Activated B cell treated with CpG ODN at 0.5 μM for 24 hours (primary cell): ENCODE results near the gene KAT2A. TPM values are rescaled to one million over a fixed set of nuclear protein-coding genes. Genes with fewer than 3 reads are reported as not detected.

Experiments used
- ATAC-seq: fragments of 200-7000 bp; cut with Tn5 transposase; one replicate; pipeline ENCODE4 v1.10.0; 2021; ENCODE audit warnings: low read depth, mild to moderate bottlenecking, moderate library complexity
- CTCF ChIA-PET: fragments of 350-600 bp; sonication (Branson Sonifier 250); formaldehyde crosslinking; loops from one replicate; lab custom pipeline; 2021; ENCODE audit warnings: antibody characterized with exemption; lab: Charles Lee
- POLR2A ChIA-PET: fragments of 350-600 bp; sonication (Branson Sonifier 250); formaldehyde crosslinking; loops from one replicate; lab custom pipeline; 2021; ENCODE audit warnings: antibody characterized with exemption; lab: Charles Lee
- DNase-seq: peaks from one replicate; pipeline ENCODE4 v3.0.0; 2022
- H3K27ac Mint-ChIP-seq: one replicate; pipeline ENCODE4 v1.8.0; 2020; ENCODE audit warnings: mixed read lengths
- H3K27me3 Mint-ChIP-seq: one replicate; pipeline ENCODE4 v1.8.0; 2021; ENCODE audit warnings: mixed read lengths
- H3K36me3 Mint-ChIP-seq: one replicate; pipeline ENCODE4 v1.8.0; 2021; ENCODE audit warnings: low read depth, mixed read lengths
- H3K4me1 Mint-ChIP-seq: one replicate; pipeline ENCODE4 v1.8.0; 2021; ENCODE audit warnings: mixed read lengths
- H3K4me3 Mint-ChIP-seq: one replicate; pipeline ENCODE4 v1.8.0; 2020; ENCODE audit warnings: mild to moderate bottlenecking, mixed read lengths
- H3K9me3 Mint-ChIP-seq: one replicate; pipeline ENCODE4 v1.8.0; 2020; ENCODE audit warnings: mixed read lengths
- CTCF ChIP-seq: fragments of 200-600 bp; IDR thresholded peaks from one replicate; pipeline ENCODE4 v1.8.0; 2022; ENCODE audit warnings: antibody characterized with exemption, mild to moderate bottlenecking
- intact Hi-C: fragments of 100-400 bp; cut with micrococcal nuclease; formaldehyde crosslinking; loops from one replicate; pipeline ENCODE4 v1.15.1; 2024
- total RNA-seq: library from RNA; stranded (reverse); gene quantifications from 2 replicates; pipeline ENCODE4 v1.2.3, GENCODE V29; 2022

KAT2A gene
- total RNA-seq, 1 donor from 2014 or later = 40.1 TPM

DNA sequence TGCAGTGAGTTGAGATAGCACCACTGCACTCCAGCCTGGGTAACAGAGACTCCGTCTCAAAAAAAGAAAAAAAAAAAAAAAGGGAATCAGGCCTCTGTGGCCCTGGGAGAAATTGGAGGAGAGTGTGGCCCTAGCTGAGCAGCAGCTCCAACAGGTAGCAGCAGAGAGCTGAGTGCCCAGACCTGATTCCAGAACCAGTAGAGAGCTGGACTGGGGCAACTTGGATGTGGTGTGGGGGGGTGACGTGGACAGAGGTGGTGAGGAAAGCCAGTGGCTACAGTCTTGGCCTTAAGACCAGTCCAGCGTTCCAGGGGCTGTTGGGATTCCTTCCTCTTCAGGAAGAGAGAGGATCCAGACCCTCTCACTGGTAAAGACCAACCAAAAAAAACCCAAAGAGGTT is 3.1 kb upstream of the KAT2A start:
- H3K27me3 Mint-ChIP-seq = no peaks in the 10 kb centered on the region
- intact Hi-C loops = no loop called here
- H3K4me1 Mint-ChIP-seq = peaks cover 14% of the 10 kb centered on the region
- ChIA-PET POLR2A (interaction anchor here (0.7 kb wide), 1 partner anchor 1842 kb away, joined by 6 read pairs; no protein-coding TSS in a partner anchor), CTCF (no interaction called here)
- H3K9me3 Mint-ChIP-seq = no peaks in the 10 kb centered on the region
- H3K36me3 Mint-ChIP-seq = peaks cover 52% of the 10 kb centered on the region
- TF ChIP-seq CTCF = no peak
- no peak overlapping the region for H3K4me3 Mint-ChIP-seq
- no peak for DNase-seq
- no peak overlapping the region for H3K27ac Mint-ChIP-seq
- ATAC-seq = no peak

GRCh38 chr17:42122371-42123303 is 1.5 kb upstream of the KAT2A start, which contains the start of gene HSPB9:
Gene HSPB9, plus strand, starts transcription at chr17:42122804. Its CDS starts 47 bp downstream, at chr17:42122851.
- ChIA-PET POLR2A (interaction anchor here (0.6 to 2.2 kb wide), 2 partner anchors 12 to 910 kb away, joined by 6 to 26 read pairs; partner anchors contain the start of gene DHX58), CTCF (interaction anchor here (0.8 to 10.2 kb wide), 2 partner anchors 10 to 160 kb away, joined by 3 to 110 read pairs; partner anchors contain the start of gene CNP)
- Mint-ChIP-seq H3K4me3 (peak within 1 kb of the TSS; percentile 71), H3K36me3 (peaks cover 44% of the 10 kb centered on the region), H3K27me3 (no peaks in the 10 kb centered on the region), H3K4me1 (peaks cover 21% of the 10 kb centered on the region), H3K27ac (no peak within 1 kb of the TSS), H3K9me3 (no peaks in the 10 kb centered on the region)
- TF ChIP-seq CTCF = no peak
- intact Hi-C loops = no loop called here
- ATAC-seq (no peak), DNase-seq (no peak)

DNA sequence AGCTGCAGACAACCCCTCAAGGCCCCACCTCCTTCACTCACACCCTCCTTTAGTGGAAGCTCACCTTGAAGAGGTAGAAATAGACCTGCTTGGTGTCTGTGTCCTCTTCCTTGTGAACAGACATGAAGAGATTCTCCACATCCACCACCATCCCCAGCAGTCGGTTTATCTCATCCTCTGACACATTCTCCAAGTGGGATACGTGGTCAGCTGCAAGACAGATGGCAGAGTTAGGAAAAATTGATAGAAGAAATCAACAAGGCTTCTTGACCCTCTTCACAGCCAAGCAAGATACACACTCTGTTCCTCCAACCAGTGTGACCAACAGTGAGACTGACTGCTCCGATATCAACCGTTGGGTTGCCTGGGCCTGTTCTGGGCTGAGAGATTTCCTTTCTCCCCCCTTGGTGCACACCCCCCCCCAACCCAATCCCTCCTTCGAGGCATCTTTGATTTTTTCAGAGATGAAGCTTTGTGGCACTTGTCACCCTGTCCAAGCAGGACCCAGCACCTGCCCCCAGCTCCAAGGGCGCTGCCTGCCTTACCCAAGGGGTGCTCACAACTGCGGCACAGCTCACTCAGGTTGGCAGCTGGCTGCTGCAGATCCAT is 902 bp downstream of the KAT2A start:
- Mint-ChIP-seq H3K27me3 (no peaks in the 10 kb centered on the region), H3K4me3 (peak overlapping the region; percentile 71), H3K36me3 (peaks cover 33% of the 10 kb centered on the region), H3K9me3 (no peaks in the 10 kb centered on the region), H3K4me1 (peaks cover 40% of the 10 kb centered on the region), H3K27ac (no peak overlapping the region)
- intact Hi-C loops = loop anchor here (2.0 kb wide), 1 partner anchor 201 kb away; the partner anchor contains the start of gene ACLY
- no peak for ATAC-seq
- TF ChIP-seq CTCF = no peak
- POLR2A ChIA-PET = interaction anchor here (0.6 to 2.2 kb wide), 13 partner anchors 9 to 202 kb away, joined by 3 to 26 read pairs (median 4); partner anchors contain the start of genes ACLY, CNP, DHX58 and DNAJC7
- CTCF ChIA-PET = interaction anchor here (0.7 to 10.2 kb wide), 7 partner anchors 10 to 157 kb away, joined by 3 to 110 read pairs (median 4); partner anchors contain the start of genes CNP, DNAJC7, KCNH4 and NKIRAS2
- no peak for DNase-seq

GRCh38 chr17:42119301-42119700 is 1.9 kb downstream of the KAT2A start:
- ChIA-PET POLR2A (interaction anchor here (1.3 kb wide), 1 partner anchor 74 kb away, joined by 6 read pairs; no protein-coding TSS in a partner anchor), CTCF (interaction anchor here (0.9 to 10.2 kb wide), 6 partner anchors 9 to 156 kb away, joined by 3 to 110 read pairs (median 14); partner anchors contain the start of genes CNP, KCNH4 and NKIRAS2)
- Mint-ChIP-seq H3K27me3 (no peaks in the 10 kb centered on the region), H3K27ac (no peak overlapping the region), H3K9me3 (no peaks in the 10 kb centered on the region), H3K4me3 (no peak overlapping the region), H3K4me1 (peaks cover 45% of the 10 kb centered on the region), H3K36me3 (peaks cover 31% of the 10 kb centered on the region)
- intact Hi-C loops = no loop called here
- DNase-seq (no peak), ATAC-seq (no peak)
- TF ChIP-seq CTCF = no peak
